PC-9 (cell line): ENCODE results near the gene CLTB.
"Not testable (repeated sequence)": the region's sequence is repeated elsewhere in the genome, so short reads cannot be mapped to it uniquely, and the experiment has no call there.

Source experiments
- EZH2 ChIP-seq: fragments of 200-600 bp; sonication (generic); IDR thresholded peaks from 2 replicates; pipeline ENCODE4 v1.8.0; 2017; ENCODE audit warnings: antibody characterized with exemption, low read depth
- TF ChIP-seq, protein P1 (sequence below): fragments of 200-600 bp; sonication (generic); conservative IDR thresholded peaks from 2 replicates; pipeline ENCODE4 v1.6.1; 2017; ENCODE audit warnings: mixed run types, antibody characterized with exemption, mild to moderate bottlenecking, moderate library complexity

DNA sequence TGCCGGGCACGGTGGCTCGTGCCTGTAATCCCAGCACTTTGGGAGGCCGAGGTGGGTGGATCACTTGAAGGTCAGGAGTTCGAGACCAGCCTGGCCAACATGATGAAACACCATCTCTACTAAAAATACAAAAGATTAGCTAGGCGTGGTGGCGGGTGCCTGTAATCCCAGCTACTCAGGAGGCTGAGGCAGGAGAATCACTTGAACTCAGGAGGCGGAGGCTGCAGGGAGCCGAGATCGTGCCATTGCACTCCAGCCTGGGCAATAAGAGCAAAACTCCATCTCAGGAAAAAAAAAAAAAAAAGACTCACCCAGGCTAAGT, 8.1 kb downstream of the CLTB start:
- TF ChIP-seq, protein P1, sequence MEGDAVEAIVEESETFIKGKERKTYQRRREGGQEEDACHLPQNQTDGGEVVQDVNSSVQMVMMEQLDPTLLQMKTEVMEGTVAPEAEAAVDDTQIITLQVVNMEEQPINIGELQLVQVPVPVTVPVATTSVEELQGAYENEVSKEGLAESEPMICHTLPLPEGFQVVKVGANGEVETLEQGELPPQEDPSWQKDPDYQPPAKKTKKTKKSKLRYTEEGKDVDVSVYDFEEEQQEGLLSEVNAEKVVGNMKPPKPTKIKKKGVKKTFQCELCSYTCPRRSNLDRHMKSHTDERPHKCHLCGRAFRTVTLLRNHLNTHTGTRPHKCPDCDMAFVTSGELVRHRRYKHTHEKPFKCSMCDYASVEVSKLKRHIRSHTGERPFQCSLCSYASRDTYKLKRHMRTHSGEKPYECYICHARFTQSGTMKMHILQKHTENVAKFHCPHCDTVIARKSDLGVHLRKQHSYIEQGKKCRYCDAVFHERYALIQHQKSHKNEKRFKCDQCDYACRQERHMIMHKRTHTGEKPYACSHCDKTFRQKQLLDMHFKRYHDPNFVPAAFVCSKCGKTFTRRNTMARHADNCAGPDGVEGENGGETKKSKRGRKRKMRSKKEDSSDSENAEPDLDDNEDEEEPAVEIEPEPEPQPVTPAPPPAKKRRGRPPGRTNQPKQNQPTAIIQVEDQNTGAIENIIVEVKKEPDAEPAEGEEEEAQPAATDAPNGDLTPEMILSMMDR, result not testable (repeated sequence)
- not testable (repeated sequence) for TF ChIP-seq EZH2
